Gastrocnemius medialis (tissue), 4 donors: Measurements from ENCODE around the gene TULP3. TPM values are rescaled to one million over a fixed set of nuclear protein-coding genes. Genes with fewer than 3 reads are reported as not detected.

ENCODE experiments used
- ATAC-seq, 2 donors: fragments of 150-250 bp; one replicate each; pipeline ENCODE4 v1.9.1; 2016
- DNase-seq, 2 donors: peaks; one replicate each; pipeline ENCODE4 v3.0.0-alpha.2; 2019
- H3K27ac ChIP-seq, 4 donors: fragments of 200-600 bp; sonication (generic); 1 replicate in 1 of 4; 2 replicates in 3 of 4; pipeline ENCODE4 v1.5.1; 2016 to 2018; ENCODE audit warnings: mild to moderate bottlenecking in 2 of 4, moderate library complexity in 1 of 4
- H3K27me3 ChIP-seq, 3 donors: fragments of 200-600 bp; sonication (generic) in 2 of 3; 1 replicate in 1 of 3; 2 replicates in 2 of 3; pipeline versions ENCODE4 v1.5.1 to v1.6.0; 2016 to 2019; ENCODE audit warnings: mild to moderate bottlenecking in 1 of 3, moderate library complexity in 1 of 3
- H3K36me3 ChIP-seq, 2 donors: fragments of 200-600 bp; sonication (generic) in 1 of 2; one replicate each; pipeline ENCODE4 v1.5.1; 2017 to 2018
- H3K4me1 ChIP-seq, 2 donors: fragments of 200-600 bp; sonication (generic) in 1 of 2; one replicate each; pipeline ENCODE4 v1.5.1; 2016 to 2017; ENCODE audit warnings: mild to moderate bottlenecking in 2 of 2
- H3K4me3 ChIP-seq, 4 donors: fragments of 200-600 bp; sonication (generic) in 3 of 4; 1 replicate in 1 of 4; 2 replicates in 3 of 4; pipeline ENCODE4 v1.5.1; 2016 to 2019; ENCODE audit warnings: mild to moderate bottlenecking in 2 of 4
- H3K9me3 ChIP-seq, 3 donors: fragments of 200-600 bp; sonication (generic) in 2 of 3; 1 replicate in 1 of 3; 2 replicates in 2 of 3; pipeline ENCODE4 v1.5.1; 2016 to 2019
- POLR2A ChIP-seq, 2 donors: fragments of 450-650 bp; IDR thresholded peaks; one replicate each; pipeline ENCODE4 v1.6.1; 2017; ENCODE audit warnings: antibody characterized with exemption in 2 of 2, mild to moderate bottlenecking in 2 of 2, moderate library complexity in 2 of 2
- in situ Hi-C, 4 donors: fragments of 200-750 bp; cut with MboI; loops; one replicate each; pipeline versions ENCODE4 v1.15.0 to v1.8.0; 2017; ENCODE audit warnings: low sequenced_read_pairs in 4 of 4
- intact Hi-C: fragments of 100-400 bp; cut with DNase I; formaldehyde crosslinking; loops from one replicate; pipeline ENCODE4 v1.15.1; 2023; ENCODE audit warnings: low total_unique reads
- total RNA-seq, 4 donors: library from RNA; depleted of rRNA; stranded (reverse); fragments of >200 nt; gene quantifications; one replicate each; pipeline versions ENCODE4 v1.1.0 to v1.2.3, GENCODE V29; 2016
- TF ChIP-seq, protein P1 (sequence below), 5 experiments: fragments of 450-650 bp in 3 of 5; fragments of 200-600 bp in 2 of 5; sonication (generic) in 2 of 5; IDR thresholded peaks in 4 of 5; conservative IDR thresholded peaks in 1 of 5; 1 replicate in 4 of 5; 2 replicates in 1 of 5; pipeline ENCODE4 v1.5.1; 2016 to 2019; ENCODE audit warnings: antibody characterized with exemption in 5 of 5, mild to moderate bottlenecking in 3 of 5, moderate library complexity in 3 of 5

TULP3 gene
- total RNA-seq, 4 donors from 2014 or later = 2.8 to 15.8 (median 11.2) TPM

DNA sequence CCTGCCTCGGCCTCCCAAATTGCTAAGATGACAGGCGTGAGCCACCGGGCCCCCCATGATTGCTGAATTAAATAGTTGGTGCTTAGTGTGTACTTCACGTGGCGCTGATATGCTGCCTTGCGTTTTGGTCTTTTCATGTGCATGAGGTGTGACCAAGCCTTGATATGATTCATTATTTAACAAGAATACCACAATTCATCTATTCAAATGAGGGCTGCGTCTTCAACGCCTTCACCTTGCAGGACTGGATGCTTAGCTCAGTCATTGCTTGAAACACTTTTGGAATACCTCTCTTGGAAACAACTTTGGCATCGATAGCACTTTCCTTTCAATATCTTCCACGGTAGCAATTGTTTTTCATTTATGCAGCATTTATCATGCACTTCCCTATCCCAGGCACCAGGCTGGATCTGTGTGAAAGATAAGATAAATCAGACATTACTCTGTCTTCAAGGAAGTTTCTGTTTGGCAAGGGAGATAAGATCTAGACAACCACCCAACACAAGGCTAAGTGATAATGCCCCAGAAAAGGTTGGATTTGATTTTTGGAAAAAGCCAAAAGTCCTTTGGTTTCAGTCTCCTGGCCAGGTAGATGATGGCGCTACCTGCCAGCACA is 67.2 kb downstream of the TULP3 start:
- intact Hi-C loops = loop anchor here (5.0 kb wide), 1 partner anchor 66 kb away; the partner anchor contains the start of gene TULP3
- no peaks in the 10 kb centered on the region for H3K9me3 ChIP-seq
- no peak for DNase-seq
- peak overlapping the region in 3 of 4 donors; percentile 61 to 69 (median 65) for H3K4me3 ChIP-seq
- H3K27me3 ChIP-seq = no peaks in the 10 kb centered on the region
- in situ Hi-C loops = loop anchor here in 3 of 4 donors (5.0 to 10.0 kb wide), 3 partner anchors 74 to 79 kb away; no protein-coding TSS in a partner anchor
- ATAC-seq = no peak
- H3K27ac ChIP-seq = peak overlapping the region; percentile 87 to 98 (median 96)
- TF ChIP-seq POLR2A (IDR thresholded peaks at IDR 0.05) = no peak
- TF ChIP-seq, protein P1, sequence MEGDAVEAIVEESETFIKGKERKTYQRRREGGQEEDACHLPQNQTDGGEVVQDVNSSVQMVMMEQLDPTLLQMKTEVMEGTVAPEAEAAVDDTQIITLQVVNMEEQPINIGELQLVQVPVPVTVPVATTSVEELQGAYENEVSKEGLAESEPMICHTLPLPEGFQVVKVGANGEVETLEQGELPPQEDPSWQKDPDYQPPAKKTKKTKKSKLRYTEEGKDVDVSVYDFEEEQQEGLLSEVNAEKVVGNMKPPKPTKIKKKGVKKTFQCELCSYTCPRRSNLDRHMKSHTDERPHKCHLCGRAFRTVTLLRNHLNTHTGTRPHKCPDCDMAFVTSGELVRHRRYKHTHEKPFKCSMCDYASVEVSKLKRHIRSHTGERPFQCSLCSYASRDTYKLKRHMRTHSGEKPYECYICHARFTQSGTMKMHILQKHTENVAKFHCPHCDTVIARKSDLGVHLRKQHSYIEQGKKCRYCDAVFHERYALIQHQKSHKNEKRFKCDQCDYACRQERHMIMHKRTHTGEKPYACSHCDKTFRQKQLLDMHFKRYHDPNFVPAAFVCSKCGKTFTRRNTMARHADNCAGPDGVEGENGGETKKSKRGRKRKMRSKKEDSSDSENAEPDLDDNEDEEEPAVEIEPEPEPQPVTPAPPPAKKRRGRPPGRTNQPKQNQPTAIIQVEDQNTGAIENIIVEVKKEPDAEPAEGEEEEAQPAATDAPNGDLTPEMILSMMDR (IDR thresholded peaks at IDR 0.05 in 4 of 5, conservative IDR thresholded peaks at IDR 0.05 in 1 of 5) = no peak
- H3K36me3 ChIP-seq = peaks cover 0 to 5% of the 10 kb centered on the region in 2 donors
- H3K4me1 ChIP-seq = peaks cover 24 to 28% of the 10 kb centered on the region in 2 donors

DNA sequence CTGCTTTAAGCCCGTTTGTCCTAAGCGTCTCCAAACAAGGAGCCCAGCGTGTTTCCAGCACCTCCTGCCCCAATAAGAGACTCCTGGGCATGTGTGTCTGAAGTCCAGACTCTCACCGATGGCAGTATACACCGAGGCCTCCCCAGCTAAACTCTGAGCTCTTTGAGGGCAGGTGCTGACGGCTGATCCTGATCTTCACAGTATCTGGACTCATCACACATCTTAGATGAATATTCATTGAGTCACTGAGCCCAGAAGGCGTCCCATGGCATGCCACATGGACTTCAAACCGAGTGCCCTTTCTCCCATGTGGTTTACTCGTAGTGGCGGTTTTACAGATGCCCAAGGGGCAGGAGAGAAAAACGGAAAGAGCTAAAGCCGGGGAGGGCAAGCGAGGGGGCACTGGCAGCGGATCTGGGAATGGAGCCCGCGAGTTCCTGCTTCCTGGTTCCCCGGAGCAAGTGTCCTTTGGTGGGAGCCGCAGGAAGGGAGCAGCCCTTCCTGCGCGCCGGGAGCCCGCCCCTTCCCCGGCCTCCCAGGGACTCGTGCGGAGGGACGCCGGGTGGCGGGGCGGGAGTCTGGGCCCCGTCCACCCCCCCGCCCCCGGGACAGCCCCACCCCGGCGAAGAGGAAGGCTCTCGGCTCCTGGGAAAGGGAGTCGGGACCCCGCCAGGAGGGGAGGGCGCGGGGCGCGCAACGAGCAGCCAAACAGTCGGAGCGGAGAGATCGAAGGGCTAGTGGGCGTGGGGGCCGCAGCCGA is 67.9 kb downstream of the TULP3 start:
- DNase-seq = peak; percentile 13 to 51
- H3K27ac ChIP-seq = peak overlapping the region; percentile 87 to 98 (median 96)
- H3K27me3 ChIP-seq = no peaks in the 10 kb centered on the region
- ATAC-seq = peak; percentile 7 to 22
- TF ChIP-seq, protein P1 (IDR thresholded peaks at IDR 0.05 in 4 of 5, conservative IDR thresholded peaks at IDR 0.05 in 1 of 5) = no peak
- TF ChIP-seq POLR2A (IDR thresholded peaks at IDR 0.05) = peak in 1 of 2 donors; percentile 41
- intact Hi-C loops (loop anchor here (1.0 to 5.0 kb wide), 2 partner anchors 66 to 88 kb away; partner anchors contain the start of gene TULP3), in situ Hi-C loops (loop anchor here in 3 of 4 donors (5.0 to 10.0 kb wide), 3 partner anchors 74 to 79 kb away; no protein-coding TSS in a partner anchor)
- peaks cover 31 to 34% of the 10 kb centered on the region in 2 donors for H3K4me1 ChIP-seq
- peaks cover 0 to 5% of the 10 kb centered on the region in 2 donors for H3K36me3 ChIP-seq
- no peaks in the 10 kb centered on the region for H3K9me3 ChIP-seq
- H3K4me3 ChIP-seq = peak overlapping the region; percentile 61 to 69 (median 64)

DNA sequence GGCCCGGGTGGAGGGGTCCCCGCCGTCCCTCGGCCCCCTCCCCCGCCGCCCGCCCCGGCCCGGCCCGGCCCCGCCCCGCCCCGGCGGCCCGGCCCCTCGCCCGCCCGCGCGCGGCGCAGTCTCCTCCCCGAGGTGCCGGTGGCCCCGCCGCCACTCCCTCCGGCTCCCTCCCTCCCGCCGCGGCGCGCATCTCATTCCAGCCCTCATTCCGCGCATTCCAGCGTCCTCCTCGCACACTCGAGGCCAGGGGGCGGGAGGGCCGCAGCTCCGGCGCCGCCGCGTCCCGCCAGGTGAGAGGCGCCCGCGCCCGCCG is 68.5 kb downstream of the TULP3 start, which contains the start of gene TEAD4:
TSS of gene TEAD4 (plus strand) at position 206 of the 313 bp plus-strand sequence.
- TF ChIP-seq POLR2A (IDR thresholded peaks at IDR 0.05) = no peak
- TF ChIP-seq, protein P1 (IDR thresholded peaks at IDR 0.05 in 4 of 5, conservative IDR thresholded peaks at IDR 0.05 in 1 of 5) = no peak
- Histone ChIP-seq H3K4me3 (peak within 1 kb of the TSS; percentile 61 to 87 (median 74)), H3K36me3 (peaks cover 0 to 5% of the 10 kb centered on the region in 2 donors), H3K27me3 (no peaks in the 10 kb centered on the region), H3K9me3 (no peaks in the 10 kb centered on the region), H3K4me1 (peaks cover 36 to 40% of the 10 kb centered on the region in 2 donors), H3K27ac (peak within 1 kb of the TSS; percentile 87 to 98 (median 96))
- intact Hi-C loops (loop anchor here (1.0 to 5.0 kb wide), 2 partner anchors 67 to 87 kb away; partner anchors contain the start of gene TULP3), in situ Hi-C loops (loop anchor here in 3 of 4 donors (5.0 to 10.0 kb wide), 3 partner anchors 73 to 78 kb away; no protein-coding TSS in a partner anchor)
- DNase-seq (peak; percentile 30 to 71), ATAC-seq (peak; percentile 37 to 58)

DNA sequence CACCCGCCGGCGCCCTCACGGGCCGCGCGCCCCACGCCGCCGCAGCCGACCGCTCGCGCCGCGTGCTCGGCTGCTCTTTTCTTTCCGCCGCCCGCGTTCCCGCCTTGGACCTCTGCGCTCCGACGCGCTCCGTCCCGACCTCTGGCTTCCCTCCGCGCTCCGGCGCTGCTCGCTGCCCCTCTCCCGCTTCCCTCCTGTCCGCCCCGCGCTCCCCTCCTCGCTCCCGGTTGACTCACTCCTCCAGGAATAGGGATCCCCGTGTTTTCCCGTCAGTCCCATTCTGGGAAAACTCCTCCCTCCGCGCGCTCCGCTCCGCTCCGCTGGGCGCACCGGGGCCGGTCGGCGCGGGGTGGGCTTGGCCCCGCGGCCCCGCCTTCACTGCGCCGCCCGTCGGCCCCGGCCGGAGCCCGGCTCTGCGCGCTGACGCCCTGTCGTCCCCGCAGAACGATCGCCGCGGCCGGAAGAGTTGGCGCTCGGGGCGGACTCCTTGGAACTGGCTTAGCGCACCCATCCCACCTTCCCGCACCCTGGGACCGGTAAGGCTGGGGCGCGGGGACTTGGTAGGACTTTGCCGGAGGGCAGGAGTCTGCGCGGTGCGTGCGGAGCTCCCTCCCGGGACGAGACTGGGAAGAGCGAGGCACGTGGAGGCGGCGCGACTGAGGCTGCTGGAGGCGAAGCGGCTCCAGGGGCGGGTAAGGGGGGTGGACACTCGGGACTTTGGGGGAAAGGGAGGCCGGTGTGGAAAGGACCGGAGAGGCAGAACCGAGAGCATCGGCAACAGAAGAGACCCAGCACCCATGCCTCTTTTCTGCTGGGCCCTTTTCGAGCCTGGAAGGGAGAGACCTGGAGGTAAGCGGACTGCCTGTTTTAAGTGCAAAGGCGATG is 69.1 kb downstream of the TULP3 start:
- in situ Hi-C loops = loop anchor here in 3 of 4 donors (5.0 to 10.0 kb wide), 3 partner anchors 73 to 78 kb away; no protein-coding TSS in a partner anchor
- peaks cover 40 to 46% of the 10 kb centered on the region in 2 donors for H3K4me1 ChIP-seq
- no peaks in the 10 kb centered on the region for H3K9me3 ChIP-seq
- no peaks in the 10 kb centered on the region for H3K27me3 ChIP-seq
- H3K36me3 ChIP-seq = peaks cover 0 to 5% of the 10 kb centered on the region in 2 donors
- H3K27ac ChIP-seq = peak overlapping the region; percentile 87 to 98 (median 96)
- intact Hi-C loops = loop anchor here (1.0 to 5.0 kb wide), 2 partner anchors 67 to 87 kb away; partner anchors contain the start of gene TULP3
- peak overlapping the region; percentile 61 to 87 (median 74) for H3K4me3 ChIP-seq
- DNase-seq = peak; percentile 56 to 80
- peak; percentile 33 to 43 for ATAC-seq
- TF ChIP-seq, protein P1 (IDR thresholded peaks at IDR 0.05 in 4 of 5, conservative IDR thresholded peaks at IDR 0.05 in 1 of 5) = peak in 3 of 5 experiments; percentile 18 to 26 (median 20)
- peak; percentile 91 for TF ChIP-seq POLR2A (IDR thresholded peaks at IDR 0.05)
